ENCODE measurements around the gene LRRN3.

- no peak for TF ChIP-seq POLR2AphosphoS2 (conservative IDR thresholded peaks at IDR 0.05; ENCODE audit: low read length)
- no peak for TF ChIP-seq ATOH8 (CRISPR knock-in tag; IDR thresholded peaks at IDR 0.05; ENCODE audit: low read depth)
- TF ChIP-seq JUN (IDR thresholded peaks at IDR 0.05): no peak
- TF ChIP-seq CTCF (IDR thresholded peaks at IDR 0.05): no peak
- TF ChIP-seq KDM5A (IDR thresholded peaks at IDR 0.05): no peak
- TF ChIP-seq BHLHE40 (IDR thresholded peaks at IDR 0.05; ENCODE audit: low read depth, low read length): no peak
- no peak for TF ChIP-seq POLR2A (IDR thresholded peaks at IDR 0.05; ENCODE audit: low read length)
- TF ChIP-seq ESRRA (IDR thresholded peaks at IDR 0.05; ENCODE audit: borderline replicate concordance, low read length): no peak
- no peak for TF ChIP-seq HMGXB4 (CRISPR knock-in tag; IDR thresholded peaks at IDR 0.05; ENCODE audit: borderline replicate concordance)
- no peak for TF ChIP-seq CBX8 (IDR thresholded peaks at IDR 0.05)
- no peak for TF ChIP-seq MYC (IDR thresholded peaks at IDR 0.05; ENCODE audit: borderline replicate concordance, low read length)
- TF ChIP-seq MAX (IDR thresholded peaks at IDR 0.05): no peak
- no peak for TF ChIP-seq EP300 (IDR thresholded peaks at IDR 0.05)
- no peak for TF ChIP-seq GATA3 (IDR thresholded peaks at IDR 0.05; ENCODE audit: borderline replicate concordance)
These were observed 55.2 kb downstream of the LRRN3 start for GRCh38 chr7:111146136-111146535.
